Liver (tissue), 9 donors: ENCODE measurements around the gene LAMB4. TPM values are rescaled to one million over a fixed set of nuclear protein-coding genes. Genes with fewer than 3 reads are reported as not detected.
A peak's percentile ranks its signal among the peaks of the same experiment; 100 is the strongest.

Experiments used
- DNase-seq: peaks from one replicate; pipeline ENCODE4 v3.0.0-alpha.2; 2017; ENCODE audit warnings: low spot score
- H3K27ac ChIP-seq, 2 donors: one replicate each; pipeline ENCODE4 v1.7.0; 2013; ENCODE audit warnings: inconsistent platforms in 2 of 2, low read length in 2 of 2, control low read depth in 1 of 2, low read depth in 1 of 2, mild to moderate bottlenecking in 1 of 2
- H3K27me3 ChIP-seq, 4 donors: one replicate each; pipeline versions ENCODE4 v1.6.1 to v1.7.0; 2013; ENCODE audit warnings: low read length in 3 of 4, inconsistent platforms in 1 of 4, mild to moderate bottlenecking in 1 of 4, moderate library complexity in 1 of 4; ENCODE audit not compliant: control insufficient read depth in 4 of 4, insufficient read depth in 4 of 4
- H3K36me3 ChIP-seq, 4 donors: one replicate each; pipeline versions ENCODE4 v1.6.1 to v1.7.0; 2013; ENCODE audit warnings: low read length in 3 of 4, mild to moderate bottlenecking in 3 of 4, low read depth in 1 of 4, moderate library complexity in 1 of 4; ENCODE audit not compliant: control insufficient read depth in 4 of 4, insufficient read depth in 3 of 4
- H3K4me1 ChIP-seq, 4 donors: one replicate each; pipeline versions ENCODE4 v1.6.1 to v1.7.0; 2013; ENCODE audit warnings: low read length in 3 of 4, mild to moderate bottlenecking in 3 of 4, moderate library complexity in 1 of 4; ENCODE audit not compliant: control insufficient read depth in 4 of 4, insufficient read depth in 4 of 4
- H3K4me3 ChIP-seq, 3 donors: one replicate each; pipeline versions ENCODE4 v1.6.1 to v1.7.0; 2013; ENCODE audit warnings: low read length in 3 of 3, control low read depth in 1 of 3, low read depth in 1 of 3, mild to moderate bottlenecking in 1 of 3
- H3K9ac ChIP-seq, 2 donors: one replicate each; pipeline ENCODE4 v1.7.0; 2013; ENCODE audit warnings: low read length in 2 of 2, mild to moderate bottlenecking in 2 of 2, moderate library complexity in 2 of 2, control low read depth in 1 of 2, low read depth in 1 of 2
- H3K9me3 ChIP-seq, 4 donors: one replicate each; pipeline versions ENCODE4 v1.6.1 to v1.7.0; 2013; ENCODE audit warnings: low read length in 3 of 4; ENCODE audit not compliant: control insufficient read depth in 4 of 4
- EGR1 ChIP-seq, 2 donors: IDR thresholded peaks; 2 replicates each; pipeline ENCODE4 v1.6.1; 2016 to 2018; ENCODE audit warnings: antibody characterized with exemption in 2 of 2, low read depth in 2 of 2
- FOXA1 ChIP-seq: IDR thresholded peaks from 2 replicates; pipeline ENCODE4 v1.6.1; 2016; ENCODE audit warnings: antibody characterized with exemption
- FOXA2 ChIP-seq: IDR thresholded peaks from 2 replicates; pipeline ENCODE4 v1.6.1; 2016; ENCODE audit warnings: antibody characterized with exemption
- GABPA ChIP-seq, 2 donors: IDR thresholded peaks in 1 of 2; conservative IDR thresholded peaks in 1 of 2; 2 replicates each; pipeline ENCODE4 v1.6.1; 2016; ENCODE audit warnings: antibody characterized with exemption in 2 of 2, mild to moderate bottlenecking in 1 of 2, moderate library complexity in 1 of 2
- HNF4A ChIP-seq, 2 donors: conservative IDR thresholded peaks; 2 replicates each; pipeline ENCODE4 v1.6.1; 2016; ENCODE audit warnings: antibody characterized with exemption in 2 of 2, mild to moderate bottlenecking in 2 of 2
- HNF4G ChIP-seq: IDR thresholded peaks from 2 replicates; pipeline ENCODE4 v1.6.1; 2016; ENCODE audit warnings: antibody characterized with exemption
- JUND ChIP-seq, 2 donors: IDR thresholded peaks; 2 replicates each; pipeline ENCODE4 v1.6.1; 2016; ENCODE audit warnings: antibody characterized with exemption in 2 of 2
- NR2F2 ChIP-seq: IDR thresholded peaks from 2 replicates; pipeline ENCODE4 v1.6.1; 2016; ENCODE audit warnings: antibody characterized with exemption
- RAD21 ChIP-seq, 2 donors: IDR thresholded peaks; 2 replicates each; pipeline ENCODE4 v1.6.1; 2016; ENCODE audit warnings: antibody characterized with exemption in 2 of 2, mild to moderate bottlenecking in 2 of 2
- RXRA ChIP-seq, 2 donors: IDR thresholded peaks; 2 replicates each; pipeline ENCODE4 v1.6.1; 2017 to 2018; ENCODE audit warnings: antibody characterized with exemption in 2 of 2, mild to moderate bottlenecking in 1 of 2
- SP1 ChIP-seq: IDR thresholded peaks from 2 replicates; pipeline ENCODE4 v1.6.1; 2018; ENCODE audit warnings: antibody characterized with exemption, mild to moderate bottlenecking
- TAF1 ChIP-seq: conservative IDR thresholded peaks from 2 replicates; pipeline ENCODE4 v1.6.1; 2016; ENCODE audit warnings: antibody characterized with exemption, mild to moderate bottlenecking
- YY1 ChIP-seq: IDR thresholded peaks from 2 replicates; pipeline ENCODE4 v1.6.1; 2016; ENCODE audit warnings: antibody characterized with exemption, mild to moderate bottlenecking
- WGBS: extraction: QIAGEN DNeasy Blood & Tissue Kit; methylation state at CpG from one replicate; pipeline ENCODE4 v1.1.7; 2013; 5-methylcytosine and 5-hydroxymethylcytosine counted together
- polyA plus RNA-seq, 2 donors: library from polyadenylated mRNA; stranded (reverse) in 1 of 2; unstranded in 1 of 2; fragments of 200-250 nt in 1 of 2; fragments of >200 nt in 1 of 2; fragmentation: Nextera tagmentation in 1 of 2; extraction: Ambion mirVana in 1 of 2; gene quantifications; one replicate each; pipeline versions ENCODE4 v1.2.1 to v1.2.3, GENCODE V29; 2013 to 2015
- total RNA-seq, 2 donors: library from RNA; depleted of rRNA; stranded (reverse); fragments of >200 nt; gene quantifications; one replicate each; pipeline ENCODE4 v1.2.3, GENCODE V29; 2014
- TF ChIP-seq, protein P1 (sequence below): fragments of 150-350 bp; IDR thresholded peaks from 2 replicates; pipeline ENCODE4 v1.5.1; 2017; ENCODE audit warnings: improper control_type of control experiment, low read depth, low read length; ENCODE audit not compliant: missing input control
- TF ChIP-seq, protein P2 (sequence below): IDR thresholded peaks from 2 replicates; pipeline ENCODE4 v1.6.1; 2016; ENCODE audit warnings: antibody characterized with exemption
- TF ChIP-seq, protein P3 (sequence below): IDR thresholded peaks from 2 replicates; pipeline ENCODE4 v1.6.1; 2016; ENCODE audit warnings: antibody characterized with exemption
- TF ChIP-seq, protein P4 (sequence below): IDR thresholded peaks from 2 replicates; pipeline ENCODE4 v1.6.1; 2016; ENCODE audit warnings: antibody characterized with exemption
- TF ChIP-seq, protein P5 (sequence below): IDR thresholded peaks from 2 replicates; pipeline ENCODE4 v1.6.1; 2016; ENCODE audit warnings: antibody characterized with exemption, mild to moderate bottlenecking
- donor health status: healthy.
- donor health status: healthy.
- donor health status: healthy.
- donor health status: healthy.
- donor health status: healthy.

Gene LAMB4
- total and polyA plus RNA-seq, 4 donors = under 0.01 to 0.03 TPM; not detected in 2

DNA sequence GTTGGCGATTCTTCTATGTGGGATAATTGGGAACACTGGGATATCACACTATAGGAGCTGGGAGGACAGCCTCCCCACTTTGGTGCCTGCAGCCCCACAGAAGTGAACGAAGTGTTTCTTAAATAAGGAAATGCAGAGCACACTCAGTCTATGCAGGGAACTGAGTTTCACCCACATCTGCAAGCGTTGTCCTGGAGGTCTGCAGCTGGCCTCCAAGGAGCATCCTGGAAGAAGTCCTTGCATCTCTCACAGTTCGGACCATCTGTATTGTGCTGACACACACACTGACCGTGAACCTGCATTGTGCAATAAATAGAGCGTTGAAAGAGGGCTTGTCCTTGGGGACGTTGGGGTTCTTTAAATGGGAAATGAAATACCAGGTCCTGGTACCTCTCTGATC, 25.8 kb downstream of the LAMB4 start:
- no peak overlapping the region for H3K9ac ChIP-seq
- whole genome bisulfite sequencing = 56% methylated on average over 7 of the region's 7 CpGs
- no peak overlapping the region for H3K4me3 ChIP-seq
- H3K9me3 ChIP-seq = no peaks in the 10 kb centered on the region
- H3K36me3 ChIP-seq = no peaks in the 10 kb centered on the region
- H3K27ac ChIP-seq = no peak overlapping the region
- no peak for TF ChIP-seq GABPA (IDR thresholded peaks at IDR 0.05 in 1 of 2, conservative IDR thresholded peaks at IDR 0.05 in 1 of 2)
- TF ChIP-seq HNF4A (conservative IDR thresholded peaks at IDR 0.05) = no peak
- TF ChIP-seq JUND (IDR thresholded peaks at IDR 0.05) = no peak
- TF ChIP-seq, protein P1, sequence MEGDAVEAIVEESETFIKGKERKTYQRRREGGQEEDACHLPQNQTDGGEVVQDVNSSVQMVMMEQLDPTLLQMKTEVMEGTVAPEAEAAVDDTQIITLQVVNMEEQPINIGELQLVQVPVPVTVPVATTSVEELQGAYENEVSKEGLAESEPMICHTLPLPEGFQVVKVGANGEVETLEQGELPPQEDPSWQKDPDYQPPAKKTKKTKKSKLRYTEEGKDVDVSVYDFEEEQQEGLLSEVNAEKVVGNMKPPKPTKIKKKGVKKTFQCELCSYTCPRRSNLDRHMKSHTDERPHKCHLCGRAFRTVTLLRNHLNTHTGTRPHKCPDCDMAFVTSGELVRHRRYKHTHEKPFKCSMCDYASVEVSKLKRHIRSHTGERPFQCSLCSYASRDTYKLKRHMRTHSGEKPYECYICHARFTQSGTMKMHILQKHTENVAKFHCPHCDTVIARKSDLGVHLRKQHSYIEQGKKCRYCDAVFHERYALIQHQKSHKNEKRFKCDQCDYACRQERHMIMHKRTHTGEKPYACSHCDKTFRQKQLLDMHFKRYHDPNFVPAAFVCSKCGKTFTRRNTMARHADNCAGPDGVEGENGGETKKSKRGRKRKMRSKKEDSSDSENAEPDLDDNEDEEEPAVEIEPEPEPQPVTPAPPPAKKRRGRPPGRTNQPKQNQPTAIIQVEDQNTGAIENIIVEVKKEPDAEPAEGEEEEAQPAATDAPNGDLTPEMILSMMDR = no peak
- no peak for TF ChIP-seq RAD21 (IDR thresholded peaks at IDR 0.05)
- peaks cover 0 to 7% (median 4%) of the 10 kb centered on the region in 4 donors for H3K4me1 ChIP-seq
- H3K27me3 ChIP-seq = no peaks in the 10 kb centered on the region
- no peak for DNase-seq

DNA sequence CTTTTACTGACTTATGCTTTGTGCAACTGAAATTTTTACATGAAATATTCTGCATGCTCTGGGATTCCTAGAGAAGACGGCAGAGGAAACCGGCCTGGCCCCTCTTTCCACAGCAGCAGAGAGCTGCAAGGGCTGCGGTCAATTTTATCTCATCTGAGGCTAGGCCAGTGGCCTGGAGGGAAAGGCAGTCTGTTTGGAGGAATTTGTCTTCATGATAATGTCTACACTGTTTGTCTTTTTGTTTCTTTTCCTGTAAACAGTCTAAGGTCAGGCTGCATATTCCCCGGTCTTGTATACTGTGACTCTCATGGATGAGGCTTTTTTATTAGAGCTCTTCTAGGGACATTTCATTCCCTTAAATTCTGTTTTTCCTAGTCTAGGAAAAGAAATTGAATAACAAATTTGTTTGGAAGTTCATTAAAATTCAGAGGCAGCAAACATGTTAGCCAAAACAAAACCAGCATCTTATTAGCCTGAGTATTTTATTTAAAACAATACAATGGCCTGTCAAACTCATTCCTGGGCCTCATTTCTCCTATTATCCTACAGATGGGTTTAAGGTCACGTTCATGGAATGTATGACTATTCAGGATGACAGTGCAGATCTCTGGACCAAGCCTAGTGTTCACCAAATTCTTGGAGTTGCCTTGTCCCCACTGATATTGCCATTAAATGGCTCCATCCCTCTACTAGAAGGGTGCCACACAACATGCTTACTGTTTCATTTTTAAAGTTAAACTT, 26.4 kb downstream of the LAMB4 start:
- no peaks in the 10 kb centered on the region for H3K36me3 ChIP-seq
- no peaks in the 10 kb centered on the region for H3K27me3 ChIP-seq
- TF ChIP-seq JUND (IDR thresholded peaks at IDR 0.05) (no peak), TAF1 (no peak), RXRA (IDR thresholded peaks at IDR 0.05) (peak; percentile 22 to 51), GABPA (IDR thresholded peaks at IDR 0.05 in 1 of 2, conservative IDR thresholded peaks at IDR 0.05 in 1 of 2) (no peak), HNF4G (no peak), FOXA2 (no peak), SP1 (peak; percentile 14), EGR1 (IDR thresholded peaks at IDR 0.05; ENCODE audit: low read depth in 2 of 2) (no peak), YY1 (no peak), HNF4A (conservative IDR thresholded peaks at IDR 0.05) (no peak), NR2F2 (peak; percentile 77), FOXA1 (no peak), RAD21 (IDR thresholded peaks at IDR 0.05) (peak in 1 of 2 donors; percentile 22)
- TF ChIP-seq, protein P2, sequence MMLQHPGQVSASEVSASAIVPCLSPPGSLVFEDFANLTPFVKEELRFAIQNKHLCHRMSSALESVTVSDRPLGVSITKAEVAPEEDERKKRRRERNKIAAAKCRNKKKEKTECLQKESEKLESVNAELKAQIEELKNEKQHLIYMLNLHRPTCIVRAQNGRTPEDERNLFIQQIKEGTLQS = no peak
- TF ChIP-seq, protein P3, sequence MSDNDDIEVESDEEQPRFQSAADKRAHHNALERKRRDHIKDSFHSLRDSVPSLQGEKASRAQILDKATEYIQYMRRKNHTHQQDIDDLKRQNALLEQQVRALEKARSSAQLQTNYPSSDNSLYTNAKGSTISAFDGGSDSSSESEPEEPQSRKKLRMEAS = no peak
- TF ChIP-seq, protein P4, sequence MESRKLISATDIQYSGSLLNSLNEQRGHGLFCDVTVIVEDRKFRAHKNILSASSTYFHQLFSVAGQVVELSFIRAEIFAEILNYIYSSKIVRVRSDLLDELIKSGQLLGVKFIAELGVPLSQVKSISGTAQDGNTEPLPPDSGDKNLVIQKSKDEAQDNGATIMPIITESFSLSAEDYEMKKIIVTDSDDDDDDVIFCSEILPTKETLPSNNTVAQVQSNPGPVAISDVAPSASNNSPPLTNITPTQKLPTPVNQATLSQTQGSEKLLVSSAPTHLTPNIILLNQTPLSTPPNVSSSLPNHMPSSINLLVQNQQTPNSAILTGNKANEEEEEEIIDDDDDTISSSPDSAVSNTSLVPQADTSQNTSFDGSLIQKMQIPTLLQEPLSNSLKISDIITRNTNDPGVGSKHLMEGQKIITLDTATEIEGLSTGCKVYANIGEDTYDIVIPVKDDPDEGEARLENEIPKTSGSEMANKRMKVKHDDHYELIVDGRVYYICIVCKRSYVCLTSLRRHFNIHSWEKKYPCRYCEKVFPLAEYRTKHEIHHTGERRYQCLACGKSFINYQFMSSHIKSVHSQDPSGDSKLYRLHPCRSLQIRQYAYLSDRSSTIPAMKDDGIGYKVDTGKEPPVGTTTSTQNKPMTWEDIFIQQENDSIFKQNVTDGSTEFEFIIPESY = no peak
- TF ChIP-seq, protein P5, sequence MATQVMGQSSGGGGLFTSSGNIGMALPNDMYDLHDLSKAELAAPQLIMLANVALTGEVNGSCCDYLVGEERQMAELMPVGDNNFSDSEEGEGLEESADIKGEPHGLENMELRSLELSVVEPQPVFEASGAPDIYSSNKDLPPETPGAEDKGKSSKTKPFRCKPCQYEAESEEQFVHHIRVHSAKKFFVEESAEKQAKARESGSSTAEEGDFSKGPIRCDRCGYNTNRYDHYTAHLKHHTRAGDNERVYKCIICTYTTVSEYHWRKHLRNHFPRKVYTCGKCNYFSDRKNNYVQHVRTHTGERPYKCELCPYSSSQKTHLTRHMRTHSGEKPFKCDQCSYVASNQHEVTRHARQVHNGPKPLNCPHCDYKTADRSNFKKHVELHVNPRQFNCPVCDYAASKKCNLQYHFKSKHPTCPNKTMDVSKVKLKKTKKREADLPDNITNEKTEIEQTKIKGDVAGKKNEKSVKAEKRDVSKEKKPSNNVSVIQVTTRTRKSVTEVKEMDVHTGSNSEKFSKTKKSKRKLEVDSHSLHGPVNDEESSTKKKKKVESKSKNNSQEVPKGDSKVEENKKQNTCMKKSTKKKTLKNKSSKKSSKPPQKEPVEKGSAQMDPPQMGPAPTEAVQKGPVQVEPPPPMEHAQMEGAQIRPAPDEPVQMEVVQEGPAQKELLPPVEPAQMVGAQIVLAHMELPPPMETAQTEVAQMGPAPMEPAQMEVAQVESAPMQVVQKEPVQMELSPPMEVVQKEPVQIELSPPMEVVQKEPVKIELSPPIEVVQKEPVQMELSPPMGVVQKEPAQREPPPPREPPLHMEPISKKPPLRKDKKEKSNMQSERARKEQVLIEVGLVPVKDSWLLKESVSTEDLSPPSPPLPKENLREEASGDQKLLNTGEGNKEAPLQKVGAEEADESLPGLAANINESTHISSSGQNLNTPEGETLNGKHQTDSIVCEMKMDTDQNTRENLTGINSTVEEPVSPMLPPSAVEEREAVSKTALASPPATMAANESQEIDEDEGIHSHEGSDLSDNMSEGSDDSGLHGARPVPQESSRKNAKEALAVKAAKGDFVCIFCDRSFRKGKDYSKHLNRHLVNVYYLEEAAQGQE = no peak
- TF ChIP-seq, protein P1 = no peak
- peaks cover 0 to under 1% (median under 1%) of the 10 kb centered on the region in 4 donors for H3K4me1 ChIP-seq
- no peak overlapping the region for H3K27ac ChIP-seq
- no peak overlapping the region for H3K9ac ChIP-seq
- no peak for DNase-seq
- no peaks in the 10 kb centered on the region for H3K9me3 ChIP-seq
- WGBS = 80% methylated on average over 5 of the region's 5 CpGs
- H3K4me3 ChIP-seq = no peak overlapping the region
